Measurements from ENCODE around the gene ABCC3. TPM values are rescaled to one million over a fixed set of nuclear protein-coding genes. Genes with fewer than 3 reads are reported as not detected.

Gene ABCC3
- total and polyA plus RNA-seq, 9 of the 15 experiments (the other 6 are each of a cell fraction or from before 2014, with no cell fraction given): 0.03 to 1.6 (median 0.42) TPM; not detected in 5

GRCh38 chr17:50661795-50662391, 27.2 kb downstream of the ABCC3 start (continued):
- TF ChIP-seq, protein P1, sequence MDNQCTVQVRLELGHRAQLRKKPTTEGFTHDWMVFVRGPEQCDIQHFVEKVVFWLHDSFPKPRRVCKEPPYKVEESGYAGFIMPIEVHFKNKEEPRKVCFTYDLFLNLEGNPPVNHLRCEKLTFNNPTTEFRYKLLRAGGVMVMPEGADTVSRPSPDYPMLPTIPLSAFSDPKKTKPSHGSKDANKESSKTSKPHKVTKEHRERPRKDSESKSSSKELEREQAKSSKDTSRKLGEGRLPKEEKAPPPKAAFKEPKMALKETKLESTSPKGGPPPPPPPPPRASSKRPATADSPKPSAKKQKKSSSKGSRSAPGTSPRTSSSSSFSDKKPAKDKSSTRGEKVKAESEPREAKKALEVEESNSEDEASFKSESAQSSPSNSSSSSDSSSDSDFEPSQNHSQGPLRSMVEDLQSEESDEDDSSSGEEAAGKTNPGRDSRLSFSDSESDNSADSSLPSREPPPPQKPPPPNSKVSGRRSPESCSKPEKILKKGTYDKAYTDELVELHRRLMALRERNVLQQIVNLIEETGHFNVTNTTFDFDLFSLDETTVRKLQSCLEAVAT (IDR thresholded peaks at IDR 0.05): no peak; a peak in 1 of 4 replicates
- no peak for TF ChIP-seq PTTG1 (tag; IDR thresholded peaks at IDR 0.05; ENCODE audit: low read depth)
- peak in 1 of 2 experiments; percentile 9; a peak in 1 of 4 replicates for TF ChIP-seq SRF (CRISPR knock-in tag; IDR thresholded peaks at IDR 0.05)
- TF ChIP-seq, protein P2, sequence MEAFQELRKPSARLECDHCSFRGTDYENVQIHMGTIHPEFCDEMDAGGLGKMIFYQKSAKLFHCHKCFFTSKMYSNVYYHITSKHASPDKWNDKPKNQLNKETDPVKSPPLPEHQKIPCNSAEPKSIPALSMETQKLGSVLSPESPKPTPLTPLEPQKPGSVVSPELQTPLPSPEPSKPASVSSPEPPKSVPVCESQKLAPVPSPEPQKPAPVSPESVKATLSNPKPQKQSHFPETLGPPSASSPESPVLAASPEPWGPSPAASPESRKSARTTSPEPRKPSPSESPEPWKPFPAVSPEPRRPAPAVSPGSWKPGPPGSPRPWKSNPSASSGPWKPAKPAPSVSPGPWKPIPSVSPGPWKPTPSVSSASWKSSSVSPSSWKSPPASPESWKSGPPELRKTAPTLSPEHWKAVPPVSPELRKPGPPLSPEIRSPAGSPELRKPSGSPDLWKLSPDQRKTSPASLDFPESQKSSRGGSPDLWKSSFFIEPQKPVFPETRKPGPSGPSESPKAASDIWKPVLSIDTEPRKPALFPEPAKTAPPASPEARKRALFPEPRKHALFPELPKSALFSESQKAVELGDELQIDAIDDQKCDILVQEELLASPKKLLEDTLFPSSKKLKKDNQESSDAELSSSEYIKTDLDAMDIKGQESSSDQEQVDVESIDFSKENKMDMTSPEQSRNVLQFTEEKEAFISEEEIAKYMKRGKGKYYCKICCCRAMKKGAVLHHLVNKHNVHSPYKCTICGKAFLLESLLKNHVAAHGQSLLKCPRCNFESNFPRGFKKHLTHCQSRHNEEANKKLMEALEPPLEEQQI (IDR thresholded peaks at IDR 0.05): no peak
- TF ChIP-seq ZNF589 (CRISPR knock-in tag; IDR thresholded peaks at IDR 0.05; ENCODE audit: low read depth): peak; percentile 69
- no peak for TF ChIP-seq SP2 (IDR thresholded peaks at IDR 0.05; ENCODE audit: extremely low read depth, low read depth, low read length, poor library complexity, severe bottlenecking)
- no peak for TF ChIP-seq ZMIZ1 (IDR thresholded peaks at IDR 0.05; ENCODE audit: low read depth in 2 of 2, low read length in 2 of 2)
- no peak for TF ChIP-seq KDM4B (IDR thresholded peaks at IDR 0.05; ENCODE audit: borderline replicate concordance in 2 of 2, low read depth in 1 of 2)
- no peak for TF ChIP-seq RBM25 (IDR thresholded peaks at IDR 0.05; ENCODE audit: low read depth, low read length, severe bottlenecking)
- peak; percentile 59; the same call in 1 of the 2 replicates for TF ChIP-seq EGR1 (conservative IDR thresholded peaks at IDR 0.05)
- peak; percentile 65; the same call in 1 of the 2 replicates for TF ChIP-seq NR2C1 (IDR thresholded peaks at IDR 0.05)
- peak; percentile 81 for TF ChIP-seq NR2C1 (tag; IDR thresholded peaks at IDR 0.05)
